Mononuclear cell (primary cell): ENCODE data around the gene SETBP1. TPM values are rescaled to one million over a fixed set of nuclear protein-coding genes. Genes with fewer than 3 reads are reported as not detected.

ENCODE experiments used
- H3K27me3 ChIP-seq: 2 replicates; pipeline ENCODE4 v1.6.0; 2011; ENCODE audit warnings: low read length, control low read depth; ENCODE audit not compliant: insufficient read depth
- H3K4me1 ChIP-seq: 2 replicates; pipeline ENCODE4 v1.5.1; 2011; ENCODE audit warnings: mild to moderate bottlenecking, low read length, control low read depth; ENCODE audit not compliant: insufficient read depth
- H3K4me3 ChIP-seq: 2 replicates; pipeline ENCODE4 v1.5.1; 2011; ENCODE audit warnings: mild to moderate bottlenecking, low read length, moderate library complexity
- H3K9me3 ChIP-seq: 2 replicates; pipeline ENCODE4 v1.5.1; 2011; ENCODE audit warnings: low read depth, mild to moderate bottlenecking, control low read depth, low read length
- total RNA-seq: library from RNA; depleted of rRNA; stranded (reverse); fragments of >200 nt; gene quantifications from one replicate; pipeline ENCODE4 v1.2.3, GENCODE V29; 2012

SETBP1 gene
- total RNA-seq, 1 donor = 5.0 TPM

DNA sequence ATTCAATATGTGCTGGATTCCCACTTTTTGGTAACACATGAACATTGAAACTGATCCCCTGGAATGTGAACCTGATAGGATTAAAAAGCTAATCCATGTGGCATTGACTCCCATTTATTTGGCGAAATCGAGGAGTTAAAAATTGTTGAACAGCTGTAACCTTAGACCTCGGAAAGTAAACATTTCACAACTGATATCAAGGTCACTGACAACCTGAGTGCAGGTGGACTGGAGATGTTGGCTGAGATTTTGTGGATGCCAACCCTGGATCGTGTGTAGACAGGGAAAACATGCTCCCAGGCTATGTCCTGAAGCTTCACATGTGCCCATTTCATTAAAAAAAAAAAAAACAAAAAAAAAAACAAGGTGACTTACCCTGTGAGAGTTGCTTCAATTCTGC, 204.8 kb downstream of the SETBP1 start:
- H3K27me3 ChIP-seq = no peaks in the 10 kb centered on the region
- H3K4me1 ChIP-seq = no peaks in the 10 kb centered on the region
- no peaks in the 10 kb centered on the region for H3K9me3 ChIP-seq
- H3K4me3 ChIP-seq = no peak overlapping the region

DNA sequence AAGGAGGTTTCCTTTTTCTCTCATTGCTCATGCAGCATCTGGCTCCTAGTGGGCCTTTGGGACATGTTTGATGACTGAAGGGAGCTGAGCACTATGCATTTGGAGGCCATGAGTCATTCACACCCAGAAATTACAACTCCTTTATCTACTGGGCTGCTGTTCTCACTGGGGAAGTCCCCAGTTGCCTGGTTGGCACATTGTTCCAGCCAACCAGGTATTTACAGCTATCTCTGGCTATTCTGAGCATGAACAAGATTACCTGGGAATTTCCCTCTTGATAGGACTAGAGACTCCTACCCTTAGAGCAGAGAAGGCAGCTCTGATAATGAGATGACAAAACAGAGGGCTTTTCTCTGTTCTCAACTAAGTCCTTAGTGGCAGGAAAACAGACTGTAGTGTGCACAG, 206.5 kb downstream of the SETBP1 start:
- Histone ChIP-seq H3K4me1 (no peaks in the 10 kb centered on the region), H3K9me3 (no peaks in the 10 kb centered on the region), H3K27me3 (no peaks in the 10 kb centered on the region), H3K4me3 (no peak overlapping the region)

DNA sequence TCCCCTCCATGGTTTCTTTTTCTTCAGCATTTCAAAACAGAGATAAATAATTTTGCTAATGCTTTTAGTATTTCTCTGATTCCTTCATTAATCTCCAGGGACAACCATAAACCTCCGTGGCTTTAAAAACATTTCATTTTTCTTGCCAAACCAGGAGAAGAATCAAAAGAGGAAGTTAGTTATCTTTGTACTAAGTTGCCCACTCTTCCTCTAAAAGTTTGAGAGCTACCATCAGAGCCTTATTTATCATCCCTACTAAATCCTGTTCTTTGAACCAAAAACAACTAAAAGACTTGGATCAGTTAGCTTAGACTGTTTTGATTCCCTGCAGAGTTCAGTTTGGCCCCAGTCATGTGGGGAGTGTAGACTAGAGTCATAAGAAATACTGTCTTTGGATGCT, 208.4 kb downstream of the SETBP1 start:
- no peaks in the 10 kb centered on the region for H3K4me1 ChIP-seq
- no peaks in the 10 kb centered on the region for H3K9me3 ChIP-seq
- H3K4me3 ChIP-seq = no peak overlapping the region
- no peaks in the 10 kb centered on the region for H3K27me3 ChIP-seq

DNA sequence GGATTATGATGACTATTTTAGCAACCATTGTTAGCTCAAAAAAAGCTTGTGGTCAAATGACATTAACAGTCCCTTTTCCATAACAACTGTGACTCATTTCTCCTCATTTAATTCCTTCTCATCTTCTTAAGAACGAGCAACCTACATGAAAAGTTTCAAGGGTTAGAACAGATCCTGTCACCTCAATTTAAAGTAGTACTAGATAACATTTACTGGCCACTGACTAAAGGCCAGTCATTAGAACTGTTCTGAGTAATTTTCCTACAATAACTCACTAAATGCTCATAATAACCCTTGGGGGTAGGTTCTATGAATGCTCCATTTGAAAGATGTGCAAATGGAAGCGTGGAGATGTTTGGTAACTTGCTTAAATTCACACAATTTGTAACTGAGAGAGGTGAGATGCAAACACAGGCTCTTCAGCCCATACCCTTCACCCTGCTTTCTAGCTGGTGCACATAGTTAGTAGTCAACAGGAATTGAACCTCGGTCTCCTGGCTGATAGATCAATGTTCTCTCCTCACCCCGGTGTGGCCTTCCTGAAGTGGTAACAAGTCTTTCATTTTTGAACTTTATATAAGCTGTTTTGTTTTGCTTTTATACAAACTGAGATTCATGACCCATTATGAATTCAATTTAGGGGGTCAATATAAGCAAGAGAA, 212.5 kb downstream of the SETBP1 start:
- no peak overlapping the region for H3K4me3 ChIP-seq
- H3K27me3 ChIP-seq = no peaks in the 10 kb centered on the region
- H3K9me3 ChIP-seq = no peaks in the 10 kb centered on the region
- peaks cover 3% of the 10 kb centered on the region for H3K4me1 ChIP-seq

DNA sequence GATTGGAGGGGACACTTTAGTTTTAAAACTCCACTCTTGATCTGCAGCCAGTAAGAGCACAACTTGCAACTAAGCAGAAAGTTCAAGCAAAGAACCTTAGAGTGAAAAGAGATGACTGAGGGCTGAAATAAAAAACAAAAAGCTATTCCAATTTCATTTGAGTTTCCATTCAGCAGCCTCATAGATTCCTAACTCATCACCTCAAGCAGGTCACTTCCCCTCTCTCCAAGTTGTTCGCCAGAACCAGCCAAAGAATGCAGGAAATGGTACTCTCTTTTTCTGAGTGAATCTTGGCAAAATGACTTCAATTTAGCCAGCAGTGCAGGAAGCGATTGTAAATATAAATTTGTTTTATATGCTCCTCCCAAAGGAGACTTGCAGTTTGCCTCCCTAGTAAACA, 213.3 kb downstream of the SETBP1 start:
- Histone ChIP-seq H3K9me3 (no peaks in the 10 kb centered on the region), H3K4me3 (no peak overlapping the region)

DNA sequence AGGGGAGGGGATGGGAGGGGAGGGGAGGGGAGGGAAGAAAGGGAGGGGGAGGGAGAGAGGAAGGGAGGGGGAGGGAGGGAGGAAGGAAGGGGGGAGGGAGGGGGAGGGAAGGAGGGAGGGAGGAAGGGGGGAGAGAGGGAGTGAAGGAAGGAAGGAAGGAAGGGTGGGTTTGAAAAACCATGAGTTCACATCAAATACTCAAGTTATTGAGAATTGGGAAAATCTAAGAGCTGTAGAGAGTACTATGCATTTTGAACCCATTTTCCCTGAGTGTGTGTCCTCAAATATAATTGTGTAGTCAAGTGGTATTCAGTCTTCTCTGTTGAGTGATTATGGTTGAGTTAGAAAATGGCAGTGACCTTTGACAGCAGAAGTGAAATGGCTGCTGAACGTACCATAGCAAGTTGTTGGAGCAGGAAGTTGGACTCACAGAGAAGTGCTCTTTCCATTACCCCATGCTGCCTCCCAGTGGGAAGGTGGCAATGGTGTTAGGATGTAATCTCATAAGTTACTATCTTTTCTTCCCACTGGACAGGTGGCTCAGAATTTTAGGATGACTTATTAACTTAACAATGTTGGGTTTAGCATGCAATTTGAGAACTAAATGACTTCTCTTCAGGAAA, 214.6 kb downstream of the SETBP1 start:
- Histone ChIP-seq H3K4me3 (no peak overlapping the region), H3K4me1 (peaks cover 3% of the 10 kb centered on the region), H3K9me3 (no peaks in the 10 kb centered on the region), H3K27me3 (no peaks in the 10 kb centered on the region)

More for the DNA sequence above, 213.3 kb downstream of the SETBP1 start:
- Histone ChIP-seq H3K27me3 (no peaks in the 10 kb centered on the region), H3K4me1 (peaks cover 3% of the 10 kb centered on the region)

DNA sequence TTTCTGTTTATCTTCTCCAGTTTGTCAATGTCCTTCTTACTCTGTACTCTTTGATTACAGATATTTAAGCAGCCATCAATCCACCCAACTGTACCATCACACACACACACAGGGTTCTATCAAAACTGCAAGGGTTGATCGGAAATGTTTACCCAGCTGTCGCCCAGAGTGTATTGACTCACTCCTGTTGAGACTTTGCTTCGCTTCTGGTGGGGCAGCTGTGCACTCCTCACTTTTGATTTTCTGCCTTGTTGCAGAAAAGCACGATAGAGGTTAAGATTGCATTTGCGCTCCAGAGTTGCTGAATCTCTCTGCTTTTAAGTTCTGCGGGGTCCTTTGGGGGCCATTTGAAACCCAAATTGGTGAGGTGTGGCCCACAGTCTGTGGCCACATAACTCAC, 216.2 kb downstream of the SETBP1 start:
- no peaks in the 10 kb centered on the region for H3K9me3 ChIP-seq
- no peaks in the 10 kb centered on the region for H3K27me3 ChIP-seq

DNA sequence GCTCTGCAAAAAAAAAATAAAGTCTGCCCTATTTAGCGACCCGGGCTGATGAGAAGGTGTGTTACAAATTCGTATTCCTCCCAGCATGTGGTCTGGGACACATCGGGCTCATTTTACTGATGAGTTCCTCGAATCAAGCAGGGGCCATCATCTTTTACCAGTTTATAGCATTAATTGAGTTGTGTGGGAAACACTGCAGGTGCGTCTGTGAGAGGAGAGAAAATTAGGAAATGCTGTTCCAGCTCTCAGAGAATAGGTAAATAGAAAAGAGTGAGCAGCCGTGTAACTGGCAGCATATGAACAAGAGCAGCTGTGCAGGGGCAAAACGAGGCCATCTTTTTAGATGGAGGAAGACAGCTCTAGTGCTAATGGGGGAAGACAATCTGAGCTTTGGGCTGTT, 216.7 kb downstream of the SETBP1 start:
- Histone ChIP-seq H3K4me1 (peaks cover 6% of the 10 kb centered on the region), H3K4me3 (no peak overlapping the region), H3K9me3 (no peaks in the 10 kb centered on the region), H3K27me3 (no peaks in the 10 kb centered on the region)

More for the DNA sequence above, 216.2 kb downstream of the SETBP1 start:
- H3K4me1 ChIP-seq = peaks cover 6% of the 10 kb centered on the region
- no peak overlapping the region for H3K4me3 ChIP-seq

DNA sequence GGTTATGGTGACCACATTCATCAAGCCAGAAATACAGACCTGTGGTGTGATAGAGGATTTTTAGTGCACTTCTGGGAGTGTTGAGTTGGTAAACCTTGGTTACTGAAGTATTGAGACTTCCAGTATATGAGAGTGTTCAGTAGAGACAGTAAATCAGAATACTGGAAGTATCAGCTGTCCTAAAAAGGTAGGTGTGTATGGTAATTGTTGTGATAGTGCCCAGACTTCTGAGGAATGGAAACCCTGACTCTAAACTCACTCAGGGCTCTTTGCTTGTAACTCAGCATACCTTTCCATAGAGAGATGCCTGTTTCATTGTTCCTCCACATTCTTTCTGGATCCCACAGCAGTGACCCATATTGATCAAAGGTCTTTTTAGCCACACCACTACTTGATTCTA, 217.1 kb downstream of the SETBP1 start:
- peaks cover 6% of the 10 kb centered on the region for H3K4me1 ChIP-seq

DNA sequence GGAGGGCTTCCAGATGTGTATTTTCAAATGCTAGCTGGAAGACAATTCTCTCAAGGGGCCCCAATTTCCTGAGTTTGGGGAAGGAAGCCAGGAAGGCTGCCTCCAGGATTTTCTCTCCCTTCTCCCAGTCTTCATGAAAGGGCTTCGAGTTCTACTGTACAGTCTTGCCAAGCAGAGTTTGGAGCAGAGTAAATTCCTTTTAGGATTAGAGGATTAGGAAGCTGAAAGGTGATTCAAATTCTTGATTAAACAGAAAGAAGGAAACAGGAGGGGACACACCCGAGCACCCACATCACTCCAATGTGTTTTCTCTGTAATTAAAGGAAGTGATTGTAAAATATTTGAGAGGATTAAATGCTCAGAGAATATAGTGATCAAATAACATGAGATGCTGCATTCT, 217.8 kb downstream of the SETBP1 start:
- Histone ChIP-seq H3K9me3 (no peaks in the 10 kb centered on the region), H3K27me3 (no peaks in the 10 kb centered on the region), H3K4me1 (peaks cover 6% of the 10 kb centered on the region), H3K4me3 (no peak overlapping the region)

More for the DNA sequence above, 217.1 kb downstream of the SETBP1 start:
- Histone ChIP-seq H3K9me3 (no peaks in the 10 kb centered on the region), H3K4me3 (no peak overlapping the region), H3K27me3 (no peaks in the 10 kb centered on the region)

DNA sequence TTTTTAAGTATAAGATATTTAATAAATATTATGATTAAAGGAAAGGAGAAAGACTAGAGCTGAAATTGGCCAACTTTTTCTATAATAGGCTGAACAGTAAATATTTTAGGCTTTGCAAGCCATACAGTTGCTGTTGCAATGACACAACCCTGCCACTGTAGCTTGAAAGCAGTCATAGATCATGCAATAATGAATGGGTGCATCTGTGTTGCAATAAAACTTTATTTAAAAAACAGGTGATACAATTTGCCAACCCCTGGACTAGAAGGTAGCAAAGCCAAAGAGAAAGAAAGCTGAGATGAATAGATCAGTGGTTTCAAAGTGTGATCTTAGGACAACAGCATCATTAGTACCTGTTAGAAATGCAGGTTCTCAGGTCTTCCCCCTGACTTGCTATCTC, 219.1 kb downstream of the SETBP1 start:
- Histone ChIP-seq H3K4me3 (no peak overlapping the region), H3K27me3 (no peaks in the 10 kb centered on the region), H3K9me3 (no peaks in the 10 kb centered on the region), H3K4me1 (peaks cover 6% of the 10 kb centered on the region)

DNA sequence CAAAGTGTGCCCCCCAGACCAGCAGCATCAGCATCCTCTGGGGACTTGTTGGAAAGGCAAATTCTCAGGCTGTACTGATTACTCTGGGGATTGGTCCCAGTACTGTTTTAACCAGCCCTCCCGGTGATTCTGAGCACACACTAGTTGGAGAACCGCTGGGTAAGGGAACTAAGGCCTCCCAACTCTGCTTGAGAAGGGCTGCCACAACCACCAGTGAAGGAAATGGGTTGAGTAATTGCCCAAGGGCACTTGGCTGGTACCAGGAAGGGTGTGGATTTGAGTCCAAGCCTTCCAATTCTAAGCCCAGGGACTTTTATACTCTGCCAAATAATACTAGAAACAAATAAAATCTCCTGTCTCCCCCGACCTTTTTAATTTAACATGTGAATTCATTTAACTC, 219.9 kb downstream of the SETBP1 start:
- Histone ChIP-seq H3K4me1 (peaks cover 3% of the 10 kb centered on the region), H3K4me3 (no peak overlapping the region), H3K27me3 (no peaks in the 10 kb centered on the region), H3K9me3 (no peaks in the 10 kb centered on the region)

DNA sequence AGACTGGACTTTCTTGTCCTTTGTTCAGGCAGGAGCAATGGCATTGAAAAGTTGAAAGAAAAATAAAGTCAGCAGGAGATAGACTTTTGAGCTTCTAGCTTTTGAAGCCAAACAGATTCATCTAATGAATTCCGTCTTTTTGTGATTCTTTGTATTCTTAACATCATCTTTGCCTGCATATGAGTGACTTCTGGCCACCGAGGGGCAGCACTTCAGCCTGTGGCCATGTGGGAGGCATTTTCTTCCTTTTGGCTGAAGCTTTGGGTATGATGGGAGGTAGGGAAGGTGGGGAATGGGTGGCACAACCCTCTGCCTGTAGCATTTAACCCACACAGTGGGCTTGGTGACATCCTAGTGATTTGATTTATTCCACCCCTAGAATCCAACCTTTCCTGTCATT, 220.6 kb downstream of the SETBP1 start:
- Histone ChIP-seq H3K9me3 (no peaks in the 10 kb centered on the region), H3K4me3 (no peak overlapping the region), H3K27me3 (no peaks in the 10 kb centered on the region), H3K4me1 (peaks cover 3% of the 10 kb centered on the region)

DNA sequence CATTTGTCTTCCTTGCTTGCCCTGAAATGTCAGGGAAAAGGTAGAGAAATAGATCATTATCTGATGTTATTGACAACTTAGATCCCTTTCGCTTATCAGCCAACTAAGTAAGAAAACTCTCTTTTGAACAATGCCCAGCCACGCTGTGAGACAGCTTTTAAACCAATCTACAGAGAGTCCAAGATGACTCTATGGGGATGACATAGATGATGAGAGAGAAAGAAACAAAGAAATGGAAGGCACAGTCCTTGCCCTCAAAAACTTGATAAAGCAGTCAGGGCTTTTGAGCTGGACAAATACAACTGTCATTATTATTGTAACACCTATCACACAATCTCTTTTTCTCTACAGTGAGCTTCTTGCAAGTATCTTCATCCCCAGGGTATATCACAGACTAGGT, 222.6 kb downstream of the SETBP1 start:
- Histone ChIP-seq H3K4me1 (peaks cover 3% of the 10 kb centered on the region), H3K27me3 (no peaks in the 10 kb centered on the region), H3K9me3 (no peaks in the 10 kb centered on the region), H3K4me3 (no peak overlapping the region)

DNA sequence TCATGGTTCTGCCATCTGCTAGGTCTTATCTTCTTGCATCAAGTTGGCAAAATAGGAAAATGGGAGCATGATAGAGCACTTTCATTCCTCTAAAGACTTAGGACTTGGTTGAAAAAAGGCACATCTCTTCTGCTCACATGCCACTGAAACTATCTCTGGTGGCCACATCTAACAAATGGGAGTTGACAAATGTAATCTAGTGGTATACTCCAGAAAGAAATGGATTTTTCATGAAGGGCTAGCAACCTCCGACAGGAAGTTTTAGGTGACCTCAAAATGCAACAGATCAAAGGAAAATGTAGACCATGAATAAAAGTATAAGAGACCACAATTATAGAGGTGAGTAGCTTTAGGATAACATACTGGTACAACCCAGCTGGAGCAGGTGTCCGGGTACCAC, 224.1 kb downstream of the SETBP1 start:
- H3K4me3 ChIP-seq = no peak overlapping the region
- peaks cover 14% of the 10 kb centered on the region for H3K4me1 ChIP-seq
- no peaks in the 10 kb centered on the region for H3K27me3 ChIP-seq
- H3K9me3 ChIP-seq = no peaks in the 10 kb centered on the region

DNA sequence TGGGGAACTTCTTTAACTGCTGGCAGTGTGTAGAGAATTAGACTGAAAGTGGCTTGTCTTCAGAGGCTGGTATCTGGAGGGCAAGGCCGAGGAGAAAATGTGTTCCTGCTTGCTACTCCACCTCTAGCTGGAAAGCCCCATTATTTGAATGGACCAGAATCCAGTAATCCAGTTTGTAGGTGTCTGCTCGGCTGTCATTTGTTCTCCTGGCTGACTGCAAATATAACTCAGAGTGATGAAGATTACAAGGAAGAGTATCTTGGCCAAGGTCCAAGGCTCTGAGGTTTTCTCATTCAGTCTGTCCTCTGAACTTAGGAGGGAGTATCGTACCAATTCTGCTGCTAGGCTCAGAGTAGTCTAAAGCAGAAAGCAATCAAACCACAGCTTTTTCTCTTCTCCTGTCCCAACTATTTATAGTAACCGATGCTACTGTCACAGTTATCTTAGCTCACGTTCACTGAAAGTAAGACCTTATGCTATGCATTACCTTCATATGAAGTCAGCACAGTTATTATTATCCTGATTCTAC, 228.6 kb downstream of the SETBP1 start:
- Histone ChIP-seq H3K4me3 (no peak overlapping the region), H3K4me1 (peaks cover 28% of the 10 kb centered on the region), H3K27me3 (no peaks in the 10 kb centered on the region), H3K9me3 (no peaks in the 10 kb centered on the region)
